Gastroesophageal sphincter (tissue), 4 donors: ENCODE data around the gene POLR1B. TPM values are rescaled to one million over a fixed set of nuclear protein-coding genes. Genes with fewer than 3 reads are reported as not detected.

Experiments
- ATAC-seq: fragments of 150-250 bp; one replicate; pipeline ENCODE4 v1.9.1; 2016; ENCODE audit warnings: mild to moderate bottlenecking, moderate library complexity
- H3K27ac ChIP-seq, 4 donors: fragments of 200-600 bp; sonication (generic) in 3 of 4; 1 replicate in 3 of 4; 2 replicates in 1 of 4; pipeline ENCODE4 v1.5.1; 2016 to 2019
- H3K27me3 ChIP-seq: fragments of 200-600 bp; sonication (generic); one replicate; pipeline ENCODE4 v1.5.1; 2019
- H3K36me3 ChIP-seq, 2 donors: fragments of 200-600 bp; sonication (generic); one replicate each; pipeline ENCODE4 v1.5.1; 2019; ENCODE audit warnings: control low read depth in 1 of 2
- H3K4me1 ChIP-seq, 3 donors: fragments of 200-600 bp; sonication (generic); 1 replicate in 2 of 3; 2 replicates in 1 of 3; pipeline ENCODE4 v1.5.1; 2016 to 2019; ENCODE audit warnings: control low read depth in 2 of 3
- H3K4me3 ChIP-seq, 2 donors: fragments of 200-600 bp; sonication (generic); one replicate each; pipeline ENCODE4 v1.5.1; 2019; ENCODE audit warnings: mild to moderate bottlenecking in 1 of 2, moderate library complexity in 1 of 2
- H3K9me3 ChIP-seq, 3 donors: fragments of 200-600 bp; sonication (generic); one replicate each; pipeline ENCODE4 v1.5.1; 2017 to 2019; ENCODE audit warnings: control low read depth in 2 of 3
- CTCF ChIP-seq, 4 experiments: fragments of 200-600 bp in 2 of 4; fragments of 450-650 bp in 2 of 4; sonication (generic) in 1 of 4; IDR thresholded peaks; one replicate each; pipeline ENCODE4 v1.5.1; 2017 to 2019; ENCODE audit warnings: antibody characterized with exemption in 4 of 4, mild to moderate bottlenecking in 2 of 4, moderate library complexity in 2 of 4
- EP300 ChIP-seq: sonication (generic); formaldehyde crosslinking; IDR thresholded peaks from one replicate; pipeline ENCODE4 v1.6.1; 2017; ENCODE audit warnings: antibody characterized with exemption, mild to moderate bottlenecking
- POLR2A ChIP-seq, 2 donors: fragments of 450-650 bp; IDR thresholded peaks; one replicate each; pipeline ENCODE4 v1.6.1; 2017; ENCODE audit warnings: antibody characterized with exemption in 2 of 2, mild to moderate bottlenecking in 2 of 2, moderate library complexity in 1 of 2
- POLR2AphosphoS5 ChIP-seq: sonication (generic); formaldehyde crosslinking; IDR thresholded peaks from one replicate; pipeline ENCODE4 v1.6.1; 2017; ENCODE audit warnings: antibody characterized with exemption
- WGBS, 2 donors: methylation state at CpG; one replicate each; pipeline ENCODE4 v1.1.5; 2018; ENCODE audit warnings: low coverage in 1 of 2; 5-methylcytosine and 5-hydroxymethylcytosine counted together
- total RNA-seq, 4 donors: library from RNA; depleted of rRNA; stranded (reverse); fragments of >200 nt; gene quantifications; one replicate each; pipeline ENCODE4 v1.1.0, GENCODE V29; 2016

POLR1B gene
- total RNA-seq, 4 donors from 2014 or later = 11.7 to 21.5 (median 13.3) TPM

GRCh38 chr2:112588611-112589045, 46.4 kb downstream of the POLR1B start:
- TF ChIP-seq POLR2AphosphoS5 (no peak), POLR2A (IDR thresholded peaks at IDR 0.05) (no peak), EP300 (no peak), CTCF (IDR thresholded peaks at IDR 0.05) (no peak)
- no peaks in the 10 kb centered on the region for H3K27me3 ChIP-seq
- no peak overlapping the region for H3K27ac ChIP-seq
- H3K9me3 ChIP-seq = no peaks in the 10 kb centered on the region
- ATAC-seq = no peak
- H3K36me3 ChIP-seq = peaks cover 0 to 59% of the 10 kb centered on the region in 2 donors
- WGBS, 2 donors = 88% methylated on average over 3 of the region's 6 CpGs; no CpG with 5 or more reads in 1 of the 2 donors
- H3K4me1 ChIP-seq = peaks cover 0 to 29% (median 11%) of the 10 kb centered on the region in 3 donors
- H3K4me3 ChIP-seq = no peak overlapping the region

DNA sequence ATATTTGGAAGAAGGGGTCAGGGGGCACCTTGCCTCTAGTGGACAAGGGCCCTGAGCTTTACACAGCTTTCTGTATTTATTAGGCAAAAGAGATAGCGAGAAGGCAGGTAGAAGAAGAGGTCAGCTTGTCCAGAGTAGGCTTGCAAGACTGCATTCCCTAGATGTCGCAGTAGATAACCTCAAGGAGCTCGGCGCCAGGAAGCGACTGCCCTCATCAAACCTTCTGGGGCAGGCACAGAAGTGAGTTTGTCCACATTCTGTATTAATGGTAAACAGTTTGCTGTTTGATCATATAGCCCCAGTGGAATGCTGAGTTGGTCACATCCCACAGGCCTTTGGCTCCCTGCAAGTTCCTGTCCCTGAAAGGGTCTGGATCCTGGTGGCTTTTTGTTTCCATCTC, 49.1 kb downstream of the POLR1B start:
- H3K4me1 ChIP-seq = peaks cover 0 to 9% (median 0%) of the 10 kb centered on the region in 3 donors
- H3K36me3 ChIP-seq = peaks cover 0 to 53% of the 10 kb centered on the region in 2 donors
- WGBS, 2 donors = 84% methylated on average over 5 of the region's 5 CpGs; no CpG with 5 or more reads in 1 of the 2 donors
- no peak for ATAC-seq
- TF ChIP-seq POLR2A (IDR thresholded peaks at IDR 0.05) = no peak
- no peak for TF ChIP-seq POLR2AphosphoS5
- no peak for TF ChIP-seq CTCF (IDR thresholded peaks at IDR 0.05)
- TF ChIP-seq EP300 = no peak
- no peak overlapping the region for H3K27ac ChIP-seq
- H3K4me3 ChIP-seq = no peak overlapping the region
- no peaks in the 10 kb centered on the region for H3K27me3 ChIP-seq
- H3K9me3 ChIP-seq = no peaks in the 10 kb centered on the region

GRCh38 chr2:112593736-112594135, 51.5 kb downstream of the POLR1B start:
- Histone ChIP-seq H3K4me1 (peaks cover 0 to 1% (median 0%) of the 10 kb centered on the region in 3 donors), H3K27ac (no peak overlapping the region), H3K9me3 (no peaks in the 10 kb centered on the region), H3K4me3 (no peak overlapping the region), H3K27me3 (no peaks in the 10 kb centered on the region), H3K36me3 (peaks cover 0 to 29% of the 10 kb centered on the region in 2 donors)
- no peak for ATAC-seq
- 86 to 97% methylated on average over 3 to 4 of the region's 4 CpGs for WGBS, 2 donors
- TF ChIP-seq EP300 (no peak), POLR2A (IDR thresholded peaks at IDR 0.05) (no peak), POLR2AphosphoS5 (no peak), CTCF (IDR thresholded peaks at IDR 0.05) (no peak)

GRCh38 chr2:112597537-112598322, 55.5 kb downstream of the POLR1B start:
- ATAC-seq = no peak
- WGBS, 2 donors = 86 to 92% methylated on average over 6 to 8 of the region's 10 CpGs
- peaks cover 0 to 5% of the 10 kb centered on the region in 2 donors for H3K36me3 ChIP-seq

More at GRCh38 chr2:112597537-112598322, 55.5 kb downstream of the POLR1B start:
- Histone ChIP-seq H3K27me3 (no peaks in the 10 kb centered on the region), H3K27ac (no peak overlapping the region), H3K4me3 (no peak overlapping the region), H3K9me3 (no peaks in the 10 kb centered on the region), H3K4me1 (peaks cover 0 to 13% (median 0%) of the 10 kb centered on the region in 3 donors)
- TF ChIP-seq POLR2A (IDR thresholded peaks at IDR 0.05) (no peak), CTCF (IDR thresholded peaks at IDR 0.05) (no peak), POLR2AphosphoS5 (no peak), EP300 (no peak)
